Mesothelial cell of epicardium (in vitro differentiated cells): ENCODE measurements around the gene DNMBP. TPM values are rescaled to one million over a fixed set of nuclear protein-coding genes. Genes with fewer than 3 reads are reported as not detected.

ENCODE experiments used
- DNase-seq, 2 experiments: peaks; one replicate each; pipeline ENCODE4 v3.0.0; 2021; ENCODE audit warnings: low spot score in 2 of 2; ENCODE audit not compliant: unreplicated experiment in 2 of 2
- H3K27ac Mint-ChIP-seq: 2 replicates; pipeline ENCODE4 v1.8.0; 2021; ENCODE audit warnings: mixed read lengths
- H3K27me3 Mint-ChIP-seq: 2 replicates; pipeline ENCODE4 v1.8.0; 2021; ENCODE audit warnings: low read depth, mixed read lengths
- H3K36me3 Mint-ChIP-seq: 2 replicates; pipeline ENCODE4 v1.8.0; 2021; ENCODE audit warnings: mixed read lengths
- H3K4me1 Mint-ChIP-seq: 2 replicates; pipeline ENCODE4 v1.8.0; 2021; ENCODE audit warnings: mixed read lengths
- H3K4me3 Mint-ChIP-seq: 2 replicates; pipeline ENCODE4 v1.8.0; 2021; ENCODE audit warnings: mild to moderate bottlenecking, moderate library complexity, mixed read lengths
- H3K9me3 Mint-ChIP-seq: 2 replicates; pipeline ENCODE4 v1.8.0; 2021; ENCODE audit warnings: mixed read lengths
- total RNA-seq: library from RNA; stranded (reverse); gene quantifications from 3 replicates; pipeline ENCODE4 v1.2.1, GENCODE V29; 2021
- TF ChIP-seq, protein P1 (sequence below): fragments of 200-600 bp; sonication (generic); IDR thresholded peaks from one replicate; pipeline ENCODE4 v1.5.0; 2021; ENCODE audit warnings: antibody characterized with exemption; ENCODE audit not compliant: unreplicated experiment

The DNMBP gene
- total RNA-seq, 1 donor from 2014 or later: 35.8 TPM

DNA sequence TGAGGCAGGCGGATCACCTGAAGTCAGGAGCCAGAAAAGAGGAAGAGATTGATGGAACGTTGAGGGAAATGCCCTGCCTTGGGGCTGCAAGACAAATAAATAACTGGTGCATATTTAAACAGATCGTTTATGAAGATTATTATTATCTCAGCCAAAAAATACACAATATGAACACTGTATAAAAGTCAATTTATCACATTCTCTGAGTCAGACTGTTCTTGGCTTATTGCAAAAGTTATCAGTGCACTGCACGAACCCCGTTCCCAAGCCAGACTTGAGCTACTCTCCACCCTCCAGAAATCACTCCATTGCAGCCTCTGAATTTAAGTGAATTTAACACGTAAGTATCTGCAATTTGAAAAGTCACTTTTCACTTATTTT lies 1.6 kb downstream of the DNMBP start:
- Mint-ChIP-seq H3K27me3 (no peaks in the 10 kb centered on the region), H3K4me1 (peaks cover 64% of the 10 kb centered on the region), H3K9me3 (no peaks in the 10 kb centered on the region), H3K36me3 (no peaks in the 10 kb centered on the region), H3K27ac (peak overlapping the region; percentile 88), H3K4me3 (peak overlapping the region; percentile 86)
- TF ChIP-seq, protein P1, sequence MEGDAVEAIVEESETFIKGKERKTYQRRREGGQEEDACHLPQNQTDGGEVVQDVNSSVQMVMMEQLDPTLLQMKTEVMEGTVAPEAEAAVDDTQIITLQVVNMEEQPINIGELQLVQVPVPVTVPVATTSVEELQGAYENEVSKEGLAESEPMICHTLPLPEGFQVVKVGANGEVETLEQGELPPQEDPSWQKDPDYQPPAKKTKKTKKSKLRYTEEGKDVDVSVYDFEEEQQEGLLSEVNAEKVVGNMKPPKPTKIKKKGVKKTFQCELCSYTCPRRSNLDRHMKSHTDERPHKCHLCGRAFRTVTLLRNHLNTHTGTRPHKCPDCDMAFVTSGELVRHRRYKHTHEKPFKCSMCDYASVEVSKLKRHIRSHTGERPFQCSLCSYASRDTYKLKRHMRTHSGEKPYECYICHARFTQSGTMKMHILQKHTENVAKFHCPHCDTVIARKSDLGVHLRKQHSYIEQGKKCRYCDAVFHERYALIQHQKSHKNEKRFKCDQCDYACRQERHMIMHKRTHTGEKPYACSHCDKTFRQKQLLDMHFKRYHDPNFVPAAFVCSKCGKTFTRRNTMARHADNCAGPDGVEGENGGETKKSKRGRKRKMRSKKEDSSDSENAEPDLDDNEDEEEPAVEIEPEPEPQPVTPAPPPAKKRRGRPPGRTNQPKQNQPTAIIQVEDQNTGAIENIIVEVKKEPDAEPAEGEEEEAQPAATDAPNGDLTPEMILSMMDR: no peak
- DNase-seq: no peak

GRCh38 chr10:100007231-100008141 lies 2.3 kb downstream of the DNMBP start:
- no peak for DNase-seq
- no peaks in the 10 kb centered on the region for H3K27me3 Mint-ChIP-seq
- peaks cover 4% of the 10 kb centered on the region for H3K36me3 Mint-ChIP-seq
- H3K27ac Mint-ChIP-seq: peak overlapping the region; percentile 88
- TF ChIP-seq, protein P1: no peak
- peaks cover 64% of the 10 kb centered on the region for H3K4me1 Mint-ChIP-seq
- H3K4me3 Mint-ChIP-seq: peak overlapping the region; percentile 86
- H3K9me3 Mint-ChIP-seq: no peaks in the 10 kb centered on the region

DNA sequence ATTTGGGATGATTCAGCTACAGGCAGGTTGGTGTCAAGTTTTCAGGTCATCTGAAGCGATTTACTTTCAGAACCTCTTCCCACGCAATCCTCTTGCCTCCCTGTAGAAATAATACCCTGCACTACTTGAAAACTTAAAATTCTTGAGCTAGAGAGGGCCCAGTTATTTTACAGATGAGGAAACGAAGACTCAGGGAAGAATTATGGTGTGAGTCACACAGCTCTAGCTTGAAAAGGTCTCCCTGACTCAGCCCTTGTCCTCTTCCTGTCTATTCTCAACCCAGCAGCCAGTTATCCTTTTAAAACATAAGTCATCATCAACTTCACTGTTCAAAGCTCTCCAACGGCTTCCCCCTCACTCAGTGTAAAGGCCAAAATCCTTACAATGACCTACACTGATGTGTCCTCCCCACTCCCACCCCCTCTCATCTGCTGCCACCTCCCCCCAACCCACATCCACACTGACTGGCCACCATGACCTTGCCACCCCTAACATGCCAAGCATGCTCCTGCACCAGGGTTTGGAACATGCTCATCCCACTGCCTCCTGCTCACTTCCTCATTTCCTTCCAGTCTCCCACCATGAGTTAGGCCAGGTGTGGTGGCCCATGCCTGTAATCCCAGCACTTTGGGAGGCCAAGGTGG lies 3.4 kb downstream of the DNMBP start:
- Mint-ChIP-seq H3K9me3 (no peaks in the 10 kb centered on the region), H3K4me1 (peaks cover 69% of the 10 kb centered on the region), H3K27me3 (no peaks in the 10 kb centered on the region), H3K4me3 (no peak overlapping the region), H3K36me3 (peaks cover 4% of the 10 kb centered on the region), H3K27ac (peak overlapping the region; percentile 60)
- DNase-seq: no peak
- TF ChIP-seq, protein P1: no peak

DNA sequence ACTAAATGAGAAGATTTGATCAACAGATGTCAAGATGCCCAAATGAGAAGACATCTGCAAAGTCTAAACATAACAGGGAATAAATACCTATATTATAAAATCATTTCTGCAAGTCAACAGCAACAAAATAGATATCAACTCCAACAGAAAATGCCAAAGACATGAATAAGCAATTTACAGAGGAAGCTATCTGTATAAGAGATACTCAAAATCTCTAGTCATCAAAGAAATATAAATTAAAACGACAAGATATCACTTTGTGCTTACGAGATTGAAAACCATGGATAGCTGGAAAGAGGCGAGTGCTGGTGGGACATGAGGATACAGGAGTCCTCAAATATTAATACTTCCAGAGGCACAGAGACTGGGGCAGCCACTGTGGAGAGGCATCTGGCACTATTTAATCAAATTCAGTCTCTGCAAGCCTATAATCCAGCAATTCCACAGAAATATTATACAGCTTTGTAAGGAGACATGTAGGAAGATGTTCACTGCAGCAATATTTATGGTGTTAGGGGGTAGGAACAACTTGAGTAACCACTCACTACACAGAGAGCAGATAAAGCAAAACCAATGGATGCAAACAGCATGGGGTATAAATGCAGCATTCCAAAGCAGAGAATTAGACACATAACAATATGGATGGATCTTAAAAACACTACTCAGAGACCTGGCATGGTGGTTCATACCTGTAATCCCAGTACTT lies 4.8 kb downstream of the DNMBP start:
- H3K4me1 Mint-ChIP-seq: peaks cover 66% of the 10 kb centered on the region
- DNase-seq: no peak
- peak overlapping the region; percentile 36 for H3K27ac Mint-ChIP-seq
- no peaks in the 10 kb centered on the region for H3K27me3 Mint-ChIP-seq
- H3K36me3 Mint-ChIP-seq: peaks cover 4% of the 10 kb centered on the region
- TF ChIP-seq, protein P1: no peak
- no peaks in the 10 kb centered on the region for H3K9me3 Mint-ChIP-seq
- no peak overlapping the region for H3K4me3 Mint-ChIP-seq

DNA sequence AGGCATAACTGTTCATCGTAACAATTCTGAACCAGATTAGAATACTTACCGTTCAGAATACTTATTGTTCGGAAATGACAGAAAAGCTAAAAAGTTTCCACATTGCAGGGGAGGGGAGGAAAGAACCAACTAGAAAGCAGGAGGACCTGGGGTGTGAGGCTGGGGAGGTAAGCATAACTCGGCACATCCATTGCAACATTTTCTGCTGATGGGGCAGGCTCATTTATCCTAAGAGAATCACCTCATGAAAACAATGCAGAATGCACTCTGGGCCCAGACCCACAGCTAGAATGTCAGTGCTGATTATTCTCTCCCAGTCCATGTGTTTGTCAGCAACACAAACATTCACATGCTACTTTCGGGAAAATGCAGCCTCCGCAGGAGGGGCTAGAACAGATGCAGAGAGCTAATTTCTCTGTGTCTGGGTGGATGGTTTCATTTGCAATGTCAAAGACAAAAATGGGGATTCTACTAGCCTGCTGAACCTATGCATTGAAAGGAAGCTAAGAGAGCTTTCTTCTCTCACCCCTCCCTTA lies 9.6 kb downstream of the DNMBP start:
- TF ChIP-seq, protein P1: no peak
- Mint-ChIP-seq H3K9me3 (no peaks in the 10 kb centered on the region), H3K4me1 (peaks cover 62% of the 10 kb centered on the region), H3K27ac (peak overlapping the region; percentile 51), H3K27me3 (no peaks in the 10 kb centered on the region), H3K36me3 (peaks cover 4% of the 10 kb centered on the region), H3K4me3 (no peak overlapping the region)
- DNase-seq: no peak
